ENCODE measurements around the gene PSD4. TPM values are rescaled to one million over a fixed set of nuclear protein-coding genes. Genes with fewer than 3 reads are reported as not detected.

The PSD4 gene
- total RNA-seq, 1 experiment from 2014 or later = 12.6 TPM

DNA sequence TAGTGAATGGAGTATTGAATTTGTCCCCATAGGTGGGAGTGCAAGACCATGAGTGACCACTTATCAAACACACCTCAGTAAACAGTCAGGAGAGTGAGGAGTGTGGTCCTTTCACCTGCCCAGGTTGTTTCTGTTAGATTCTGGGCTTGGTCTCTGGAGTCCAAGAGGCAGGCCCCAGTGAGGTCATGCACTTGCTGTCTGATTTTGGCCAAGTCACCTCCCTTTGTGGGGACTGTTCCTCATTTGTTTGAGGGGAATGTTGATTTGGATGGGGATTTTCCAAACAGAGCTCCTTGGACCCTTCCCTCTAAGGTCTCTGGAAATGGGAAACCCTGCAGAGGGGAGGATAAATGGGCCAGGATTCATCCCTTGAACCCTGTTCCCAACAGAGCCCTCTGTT is 39.1 kb upstream of the PSD4 start:
- ChIA-PET CTCF (interaction anchor here (1.5 to 1.9 kb wide), 2 partner anchors 55 to 64 kb away, joined by 5 to 8 read pairs; no protein-coding TSS in a partner anchor), POLR2A (no interaction called here), RAD21 (ENCODE audit: low non-redundant PET in 1 of 2, low total read pairs in 2 of 2, uncharacterized antibody in 2 of 2, unreplicated experiment in 2 of 2) (no interaction called here)
- no peak for ATAC-seq
- Histone ChIP-seq H4K20me1 (ENCODE audit: insufficient read depth) (no peaks in the 10 kb centered on the region), H3K36me3 (ENCODE audit: control insufficient read depth in 1 of 2, insufficient read depth in 2 of 2, low read length in 2 of 2) (no peaks in the 10 kb centered on the region), H3K9ac (ENCODE audit: low read length) (no peak overlapping the region), H3K27me3 (ENCODE audit: insufficient read depth, low read length) (no peaks in the 10 kb centered on the region), H3K79me2 (ENCODE audit: insufficient read depth, low read length) (no peaks in the 10 kb centered on the region), H3K9me3 (ENCODE audit: control insufficient read depth in 1 of 2, insufficient read depth in 1 of 2, low read depth in 1 of 2, low read length in 2 of 2) (no peaks in the 10 kb centered on the region), H2AFZ (ENCODE audit: low read depth, low read length, poor library complexity, severe bottlenecking) (no peak overlapping the region), H3K4me2 (ENCODE audit: low read length) (no peak overlapping the region), H3K27ac (ENCODE audit: low read depth, low read length) (no peak overlapping the region), H3K4me1 (ENCODE audit: control insufficient read depth in 1 of 2, insufficient read depth in 2 of 2, low read length in 2 of 2) (peaks cover 0 to 21% of the 10 kb centered on the region in 2 experiments; a peak in 3 of 4 replicates), H3K9me2 (ENCODE audit: insufficient read depth) (no peaks in the 10 kb centered on the region), H3K4me3 (replicated peaks in 1 of 2; ENCODE audit: low read depth in 1 of 2, low read length in 2 of 2) (no peak overlapping the region)
- intact Hi-C loops (cut with micrococcal nuclease) = loop anchor here (5.0 kb wide), 1 partner anchor 258 kb away; no protein-coding TSS in a partner anchor
- TF ChIP-seq POLR2AphosphoS5 (IDR thresholded peaks at IDR 0.05; ENCODE audit: low read depth, low read length) = no peak
- TF ChIP-seq ZNF274 (IDR thresholded peaks at IDR 0.05; ENCODE audit: low read depth, low read length) = no peak
- TF ChIP-seq, protein P1, sequence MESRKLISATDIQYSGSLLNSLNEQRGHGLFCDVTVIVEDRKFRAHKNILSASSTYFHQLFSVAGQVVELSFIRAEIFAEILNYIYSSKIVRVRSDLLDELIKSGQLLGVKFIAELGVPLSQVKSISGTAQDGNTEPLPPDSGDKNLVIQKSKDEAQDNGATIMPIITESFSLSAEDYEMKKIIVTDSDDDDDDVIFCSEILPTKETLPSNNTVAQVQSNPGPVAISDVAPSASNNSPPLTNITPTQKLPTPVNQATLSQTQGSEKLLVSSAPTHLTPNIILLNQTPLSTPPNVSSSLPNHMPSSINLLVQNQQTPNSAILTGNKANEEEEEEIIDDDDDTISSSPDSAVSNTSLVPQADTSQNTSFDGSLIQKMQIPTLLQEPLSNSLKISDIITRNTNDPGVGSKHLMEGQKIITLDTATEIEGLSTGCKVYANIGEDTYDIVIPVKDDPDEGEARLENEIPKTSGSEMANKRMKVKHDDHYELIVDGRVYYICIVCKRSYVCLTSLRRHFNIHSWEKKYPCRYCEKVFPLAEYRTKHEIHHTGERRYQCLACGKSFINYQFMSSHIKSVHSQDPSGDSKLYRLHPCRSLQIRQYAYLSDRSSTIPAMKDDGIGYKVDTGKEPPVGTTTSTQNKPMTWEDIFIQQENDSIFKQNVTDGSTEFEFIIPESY (IDR thresholded peaks at IDR 0.05; ENCODE audit: extremely low read depth, insufficient replicate concordance, low read length) = no peak
- TF ChIP-seq CBX3 (IDR thresholded peaks at IDR 0.05; ENCODE audit: low read depth) = no peak
- TF ChIP-seq, protein P2, sequence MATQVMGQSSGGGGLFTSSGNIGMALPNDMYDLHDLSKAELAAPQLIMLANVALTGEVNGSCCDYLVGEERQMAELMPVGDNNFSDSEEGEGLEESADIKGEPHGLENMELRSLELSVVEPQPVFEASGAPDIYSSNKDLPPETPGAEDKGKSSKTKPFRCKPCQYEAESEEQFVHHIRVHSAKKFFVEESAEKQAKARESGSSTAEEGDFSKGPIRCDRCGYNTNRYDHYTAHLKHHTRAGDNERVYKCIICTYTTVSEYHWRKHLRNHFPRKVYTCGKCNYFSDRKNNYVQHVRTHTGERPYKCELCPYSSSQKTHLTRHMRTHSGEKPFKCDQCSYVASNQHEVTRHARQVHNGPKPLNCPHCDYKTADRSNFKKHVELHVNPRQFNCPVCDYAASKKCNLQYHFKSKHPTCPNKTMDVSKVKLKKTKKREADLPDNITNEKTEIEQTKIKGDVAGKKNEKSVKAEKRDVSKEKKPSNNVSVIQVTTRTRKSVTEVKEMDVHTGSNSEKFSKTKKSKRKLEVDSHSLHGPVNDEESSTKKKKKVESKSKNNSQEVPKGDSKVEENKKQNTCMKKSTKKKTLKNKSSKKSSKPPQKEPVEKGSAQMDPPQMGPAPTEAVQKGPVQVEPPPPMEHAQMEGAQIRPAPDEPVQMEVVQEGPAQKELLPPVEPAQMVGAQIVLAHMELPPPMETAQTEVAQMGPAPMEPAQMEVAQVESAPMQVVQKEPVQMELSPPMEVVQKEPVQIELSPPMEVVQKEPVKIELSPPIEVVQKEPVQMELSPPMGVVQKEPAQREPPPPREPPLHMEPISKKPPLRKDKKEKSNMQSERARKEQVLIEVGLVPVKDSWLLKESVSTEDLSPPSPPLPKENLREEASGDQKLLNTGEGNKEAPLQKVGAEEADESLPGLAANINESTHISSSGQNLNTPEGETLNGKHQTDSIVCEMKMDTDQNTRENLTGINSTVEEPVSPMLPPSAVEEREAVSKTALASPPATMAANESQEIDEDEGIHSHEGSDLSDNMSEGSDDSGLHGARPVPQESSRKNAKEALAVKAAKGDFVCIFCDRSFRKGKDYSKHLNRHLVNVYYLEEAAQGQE (IDR thresholded peaks at IDR 0.05; ENCODE audit: low read depth) = no peak
- TF ChIP-seq ZFX (IDR thresholded peaks at IDR 0.05) = no peak
- TF ChIP-seq TCF7L2 (IDR thresholded peaks at IDR 0.05; ENCODE audit: borderline replicate concordance, extremely low read depth, insufficient read depth, insufficient read length) = no peak
- TF ChIP-seq POLR2A (IDR thresholded peaks at IDR 0.05; ENCODE audit: borderline replicate concordance, extremely low read depth, insufficient read depth, insufficient read length) = no peak
- TF ChIP-seq ELF1 (IDR thresholded peaks at IDR 0.05; ENCODE audit: borderline replicate concordance, low read depth) = no peak
- TF ChIP-seq, protein P3, sequence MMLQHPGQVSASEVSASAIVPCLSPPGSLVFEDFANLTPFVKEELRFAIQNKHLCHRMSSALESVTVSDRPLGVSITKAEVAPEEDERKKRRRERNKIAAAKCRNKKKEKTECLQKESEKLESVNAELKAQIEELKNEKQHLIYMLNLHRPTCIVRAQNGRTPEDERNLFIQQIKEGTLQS (IDR thresholded peaks at IDR 0.05) = no peak
- no peak for TF ChIP-seq RAD21 (IDR thresholded peaks at IDR 0.05; ENCODE audit: low read depth)
- no peak for TF ChIP-seq CEBPB (IDR thresholded peaks at IDR 0.05; ENCODE audit: low read depth)
- no peak for TF ChIP-seq SP1 (IDR thresholded peaks at IDR 0.05; ENCODE audit: low read depth)
- no peak for TF ChIP-seq FOSL1 (IDR thresholded peaks at IDR 0.05; ENCODE audit: low read depth)
- no peak for TF ChIP-seq YY1 (IDR thresholded peaks at IDR 0.05; ENCODE audit: extremely low read depth, insufficient replicate concordance, low read depth, low read length)
- no peak for TF ChIP-seq EZH2phosphoT487 (IDR thresholded peaks at IDR 0.05; ENCODE audit: borderline replicate concordance)
- no peak for TF ChIP-seq SIN3A (IDR thresholded peaks at IDR 0.05; ENCODE audit: low read depth)
- DNase-seq (ENCODE audit: low read depth, low spot score) = no peak
- BruUV-seq (replicated peaks) = no TSS peak

Data from HCT116 (cell line).